GM19455 (cell line): ENCODE data around the gene SLC9A3.

ENCODE experiments used
- ATAC-seq: cut with Tn5 transposase; IDR thresholded peaks from one replicate; pipeline ENCODE4 v1.9.1; 2021; ENCODE audit not compliant: unreplicated experiment

SLC9A3 gene

DNA sequence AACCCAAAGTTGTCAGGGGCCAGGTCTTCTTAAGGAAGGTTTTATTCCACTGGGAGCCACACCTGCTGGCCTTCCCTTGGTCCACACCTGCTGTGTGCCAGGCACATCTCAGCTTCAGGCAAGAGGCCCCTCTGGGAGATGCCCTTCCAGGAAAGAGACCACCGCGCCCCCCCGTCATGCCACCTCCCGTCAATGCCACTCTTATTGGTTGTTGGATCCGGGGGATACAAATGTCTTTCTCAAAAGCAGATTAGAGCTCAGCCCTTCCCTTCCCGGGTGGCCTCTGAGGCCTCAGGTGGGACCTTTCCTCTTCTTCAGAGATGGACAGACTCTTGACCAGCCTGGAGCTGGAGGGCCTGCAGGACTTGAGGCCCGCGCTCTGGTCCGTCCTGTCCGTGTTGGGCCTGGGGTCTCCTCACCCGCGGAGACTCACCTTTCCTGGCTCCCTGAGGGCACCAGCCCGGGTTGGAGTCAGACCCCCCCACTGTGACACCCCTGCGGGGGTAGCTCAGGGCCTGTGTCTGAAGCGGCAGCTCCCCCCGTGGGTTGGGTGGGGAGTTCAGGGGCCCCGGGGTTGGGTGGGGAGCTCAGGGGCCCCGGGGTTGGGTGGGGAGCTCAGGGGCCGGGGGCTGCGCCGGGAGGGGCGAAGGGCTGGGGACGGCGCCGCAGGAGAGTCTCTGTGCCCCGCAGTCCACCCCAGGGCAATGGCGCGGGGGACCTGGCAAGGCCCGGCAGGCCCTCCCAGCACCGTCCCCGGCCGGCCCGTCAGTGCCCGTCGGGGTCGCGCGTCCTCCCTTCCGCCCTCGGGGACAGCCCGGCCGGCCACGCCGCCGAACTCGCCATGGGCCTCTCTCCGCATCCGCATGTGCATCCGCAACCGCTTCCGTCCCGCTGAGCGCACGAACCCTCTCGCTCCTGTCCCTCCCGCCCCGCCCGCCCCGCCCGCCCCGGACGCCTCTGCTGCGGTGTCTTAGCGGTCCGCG lies 3.7 kb upstream of the SLC9A3 start:
- ATAC-seq: no peak

DNA sequence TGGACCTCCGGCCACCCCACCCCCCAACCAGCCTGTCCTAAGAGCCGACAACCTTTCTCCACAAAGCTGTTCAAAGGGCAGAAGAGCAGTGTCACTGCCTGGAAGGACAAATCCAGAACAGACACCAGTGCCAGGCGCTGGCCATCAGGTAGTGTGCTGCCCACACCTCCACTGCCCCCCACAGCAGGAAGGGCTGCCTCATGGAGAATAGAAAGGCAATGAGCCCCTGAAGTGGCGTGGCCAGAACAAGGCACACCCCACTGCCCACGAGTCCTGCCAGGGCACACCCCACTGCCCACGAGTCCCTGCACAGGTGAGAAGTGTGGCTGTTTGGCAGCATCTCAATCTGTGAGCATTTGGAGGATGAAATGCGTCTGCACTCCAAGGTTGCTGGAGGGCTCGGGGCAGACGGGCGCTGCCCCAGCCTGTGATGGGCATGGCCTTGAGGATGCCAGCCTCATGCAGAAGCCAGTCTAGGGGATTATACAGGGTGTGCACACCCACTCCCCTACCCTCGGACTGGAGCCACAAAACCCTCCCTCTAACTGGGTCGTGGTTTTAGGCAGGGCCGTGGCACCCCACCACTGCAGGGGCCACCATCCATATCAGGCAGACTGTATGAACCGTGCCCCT lies 2.3 kb upstream of the SLC9A3 start:
- no peak for ATAC-seq

DNA sequence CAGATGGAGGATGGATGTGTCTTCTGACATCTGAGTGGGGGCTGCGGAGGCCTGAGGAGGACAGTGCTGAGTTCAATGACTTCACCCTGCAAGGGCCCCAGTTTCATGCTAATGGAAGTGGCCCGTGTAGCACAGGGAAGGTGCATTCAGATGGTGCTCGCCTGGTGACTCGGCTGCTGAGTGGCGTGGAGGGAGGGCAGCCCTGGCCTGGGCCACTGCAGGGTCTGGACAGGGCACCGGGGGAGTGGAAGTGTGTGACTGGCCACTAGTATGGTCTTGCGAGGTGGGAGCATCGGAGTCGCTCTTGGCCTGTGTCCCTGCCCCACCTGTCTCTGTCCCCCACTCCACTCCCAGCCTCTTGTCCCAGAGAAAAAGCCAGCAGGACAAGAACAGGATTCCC lies 1.7 kb upstream of the SLC9A3 start:
- no peak for ATAC-seq

DNA sequence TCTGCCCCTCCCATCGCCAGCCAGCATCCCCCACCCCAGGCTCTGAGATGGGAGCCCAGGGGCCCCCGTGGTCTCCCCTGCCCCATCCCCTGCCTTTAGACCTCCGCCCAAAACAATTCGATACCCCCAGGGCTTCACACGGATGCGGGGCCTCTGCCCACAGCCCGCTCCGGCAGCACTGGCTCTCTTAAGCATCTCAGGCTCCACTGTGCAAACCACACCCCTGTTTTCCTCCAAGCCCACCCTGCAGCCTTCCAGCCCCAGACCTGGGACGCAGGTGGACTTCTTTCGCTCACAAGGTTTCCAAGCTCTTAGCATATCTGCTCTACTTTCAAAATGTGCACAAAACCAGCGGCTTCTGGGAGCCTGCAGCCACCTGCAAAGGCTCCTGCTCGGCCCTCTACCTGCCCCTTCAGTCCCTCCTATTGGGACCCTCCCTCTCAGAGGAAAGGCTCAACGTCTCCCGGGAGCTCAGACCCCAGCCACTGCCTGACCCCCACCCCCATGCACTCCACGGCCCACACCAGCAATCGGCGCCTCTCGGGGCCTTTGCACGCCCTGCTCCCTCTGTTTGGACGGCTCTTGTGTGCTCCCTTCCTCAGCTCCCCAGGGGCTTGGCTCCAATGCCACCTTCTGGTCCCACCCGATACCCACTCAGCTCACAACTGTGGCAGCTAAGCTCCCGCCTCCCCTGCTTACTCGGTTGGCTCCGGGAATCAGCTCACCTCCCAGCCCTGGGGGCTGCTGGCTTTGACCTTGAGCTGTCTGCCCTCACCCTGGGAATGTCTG lies 918 bp upstream of the SLC9A3 start:
- no peak for ATAC-seq

DNA sequence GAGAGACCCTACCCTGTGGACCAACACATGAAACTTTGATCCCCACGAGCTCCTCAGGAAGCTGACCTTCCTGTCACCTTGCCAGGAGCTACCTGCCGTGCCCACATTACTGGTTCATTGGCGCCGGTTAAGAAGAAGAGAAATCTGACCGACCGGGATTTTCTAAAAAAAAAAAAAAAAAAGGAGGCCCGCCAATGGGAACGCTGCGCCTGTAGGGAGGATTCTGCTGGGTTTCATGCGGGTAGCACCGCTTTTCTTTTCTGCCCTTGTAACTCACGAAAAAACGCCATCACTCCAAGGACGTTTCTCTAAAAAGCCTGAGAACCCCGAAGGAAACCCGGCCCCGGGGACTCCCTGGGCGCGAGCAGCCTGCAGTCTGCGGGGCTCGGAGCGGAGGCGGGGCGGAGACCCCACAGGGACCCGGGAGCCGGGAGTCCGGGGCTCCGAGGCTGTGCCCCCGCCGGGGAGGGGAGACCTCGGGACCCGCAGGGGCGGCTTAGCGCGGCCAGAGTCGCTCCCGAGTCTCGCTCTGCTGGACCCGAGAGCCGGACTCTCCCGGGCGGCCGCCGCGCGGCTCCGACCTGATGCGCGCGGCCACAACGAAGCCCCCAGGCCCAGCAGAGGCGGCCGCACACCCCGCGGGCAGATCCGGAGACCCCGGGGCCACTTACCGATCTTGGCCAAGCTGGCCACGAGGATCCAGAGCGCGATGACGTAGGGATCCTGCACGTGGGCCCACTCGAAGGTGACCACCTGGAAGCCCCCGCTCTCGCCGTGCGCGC lies 617 bp downstream of the SLC9A3 start:
- no peak for ATAC-seq

DNA sequence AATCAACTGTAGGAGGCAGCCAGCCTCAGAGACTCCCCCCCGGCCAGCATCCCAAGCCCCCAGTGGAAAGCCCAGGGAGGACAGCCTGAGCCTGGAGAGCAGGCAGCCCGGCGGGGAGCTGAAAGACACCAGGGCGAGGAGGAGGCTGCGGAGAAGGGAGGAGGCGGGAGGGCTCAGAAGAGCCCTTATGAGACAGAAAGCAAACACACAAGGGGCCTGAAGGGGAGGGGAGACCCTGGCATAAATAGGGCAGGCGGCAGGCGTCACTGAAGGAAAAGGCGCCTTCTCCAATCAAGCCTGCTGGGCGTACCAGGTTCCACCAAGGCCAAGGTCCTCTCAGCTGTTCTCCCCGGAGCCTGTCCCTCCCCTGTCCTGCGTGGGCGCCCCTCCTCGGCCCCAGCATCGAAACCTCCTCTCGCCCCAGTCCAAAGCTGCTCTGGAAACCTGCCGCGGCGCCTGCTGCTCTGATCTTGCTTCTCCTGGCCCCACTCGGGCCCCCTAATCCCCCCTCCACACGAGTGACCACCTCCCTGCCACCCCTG lies 1.3 kb downstream of the SLC9A3 start:
- no peak for ATAC-seq

DNA sequence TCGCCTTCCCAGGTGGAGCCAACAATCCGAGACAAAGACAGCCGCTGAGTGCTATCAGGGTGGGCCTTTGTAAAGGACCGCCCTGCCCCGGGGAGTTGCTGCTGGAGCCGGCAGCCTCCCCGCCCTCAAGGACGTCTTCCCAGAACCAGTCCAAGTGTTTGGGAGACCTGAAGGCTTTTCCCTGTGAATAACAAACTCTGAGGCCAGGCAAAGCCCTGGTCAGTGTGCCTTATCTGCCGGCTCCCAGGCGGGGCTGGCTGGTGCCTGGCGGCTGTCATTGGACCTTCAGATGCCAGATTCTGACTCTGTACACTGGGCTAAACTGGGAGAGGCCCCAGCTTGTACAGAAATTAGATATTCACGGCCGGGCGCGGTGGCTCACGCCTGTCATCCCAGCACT lies 2.1 kb downstream of the SLC9A3 start:
- no peak for ATAC-seq

DNA sequence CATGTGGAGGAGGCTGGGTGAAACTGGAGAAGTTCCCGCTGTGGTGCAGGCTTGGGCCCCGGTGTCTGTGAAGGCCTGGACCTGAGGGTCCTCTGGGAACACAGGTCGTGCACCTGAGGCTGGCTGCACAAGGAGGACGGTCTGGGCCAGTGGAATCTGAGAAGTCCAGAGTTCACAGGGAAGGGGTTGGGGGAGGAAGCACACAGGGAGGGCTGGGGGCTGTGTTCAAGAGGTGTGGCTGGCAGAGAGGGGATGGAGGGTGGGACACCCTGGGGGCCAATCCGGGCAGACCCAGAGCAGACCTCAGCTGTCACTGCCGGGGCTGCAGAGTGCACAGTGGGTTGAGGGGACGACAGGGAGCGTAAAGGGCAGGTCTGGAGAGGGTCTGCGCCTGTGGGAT lies 2.6 kb downstream of the SLC9A3 start:
- no peak for ATAC-seq

DNA sequence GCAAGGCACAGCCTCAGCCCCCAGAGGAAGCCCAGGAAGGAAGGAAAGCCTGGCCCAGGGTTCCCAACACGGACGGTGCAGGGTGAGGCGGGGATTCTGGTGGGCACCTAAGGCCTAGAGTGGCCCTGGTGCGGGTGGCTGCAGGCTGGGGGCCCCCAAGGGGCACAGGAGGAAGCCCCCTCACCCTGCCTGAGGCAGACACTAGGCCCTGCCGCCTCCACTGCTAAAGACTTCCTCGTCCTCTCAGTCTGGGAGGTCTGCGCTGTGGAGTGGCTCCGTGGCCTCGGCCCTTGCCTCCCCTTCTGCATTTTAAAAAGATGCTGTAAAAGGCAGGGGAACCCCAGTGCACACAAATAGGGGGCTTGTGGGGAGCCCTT lies 3.4 kb downstream of the SLC9A3 start:
- ATAC-seq: no peak

DNA sequence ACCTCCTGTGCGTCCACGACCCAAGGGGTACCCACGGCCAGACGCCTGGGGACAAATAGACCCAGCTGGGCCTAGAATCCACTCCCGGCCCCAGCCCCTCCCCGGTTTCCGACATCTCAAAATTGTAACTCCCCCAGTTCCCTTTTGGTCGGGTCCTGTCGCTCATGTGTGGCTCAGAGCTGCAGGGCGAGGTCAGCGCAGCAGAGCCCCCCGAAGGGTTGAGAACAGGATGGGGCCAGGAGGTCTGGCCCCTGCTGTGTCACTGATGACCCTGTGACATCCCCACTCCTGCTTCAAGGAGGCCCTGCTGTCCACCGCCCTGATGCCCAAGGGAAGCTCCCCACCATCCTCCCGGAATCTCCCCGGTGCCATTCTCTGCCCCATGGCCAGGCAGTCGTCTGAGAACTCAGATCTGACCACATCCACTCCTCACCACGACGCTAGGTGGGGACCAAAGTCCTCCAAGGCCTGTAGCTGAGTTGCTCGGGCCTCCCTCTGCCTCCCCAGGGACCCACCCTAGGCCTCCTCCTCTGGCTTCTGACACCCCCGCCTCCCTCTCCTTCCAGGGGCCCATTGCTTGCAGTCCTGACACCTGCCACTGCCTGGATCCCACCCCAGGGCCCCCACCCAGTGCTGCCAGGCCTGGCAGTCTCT lies 3.9 kb downstream of the SLC9A3 start:
- ATAC-seq: no peak

DNA sequence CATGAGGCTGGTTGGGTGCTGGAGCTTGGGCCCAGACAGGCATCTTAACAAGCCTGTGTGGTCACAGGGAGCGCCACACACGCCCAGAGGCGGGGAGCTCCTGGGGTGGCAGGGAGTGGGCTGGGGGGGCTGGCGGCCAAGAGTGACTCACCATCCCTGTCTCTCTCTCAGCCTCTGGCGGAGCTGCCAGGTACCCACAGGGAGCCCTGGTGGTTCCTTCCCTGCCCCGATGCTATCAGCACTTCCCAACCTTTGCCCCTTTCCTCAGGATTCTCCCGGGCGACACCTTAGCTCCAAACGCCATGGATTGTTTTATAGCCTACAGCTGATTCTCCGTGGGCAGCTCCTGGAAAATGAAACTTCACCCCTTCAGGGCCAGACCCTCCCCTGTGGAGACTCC lies 5.5 kb downstream of the SLC9A3 start:
- no peak for ATAC-seq

DNA sequence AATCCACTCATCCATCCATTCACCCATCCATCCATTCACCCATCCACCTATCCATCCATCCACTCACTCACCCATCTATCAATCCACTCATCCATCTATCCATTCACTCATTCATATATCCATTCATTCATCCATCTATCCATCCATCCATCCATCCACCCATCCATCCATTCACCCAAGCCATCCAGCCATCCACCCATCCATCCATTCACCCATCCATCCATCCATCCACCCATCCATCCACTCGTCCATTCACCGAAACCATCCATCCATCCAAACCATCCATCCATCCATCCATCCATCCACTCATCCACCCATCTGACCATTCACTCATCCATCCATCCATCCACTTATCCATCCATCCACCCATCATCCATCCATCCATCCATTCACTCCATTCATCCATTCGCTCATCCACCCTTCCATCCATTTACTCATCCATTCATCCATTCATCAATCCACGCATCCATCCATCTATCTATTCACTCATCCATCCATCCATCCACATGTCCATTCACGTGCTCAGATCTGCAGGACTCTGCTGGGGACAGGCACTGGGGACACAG lies 6.6 kb downstream of the SLC9A3 start:
- no peak for ATAC-seq

DNA sequence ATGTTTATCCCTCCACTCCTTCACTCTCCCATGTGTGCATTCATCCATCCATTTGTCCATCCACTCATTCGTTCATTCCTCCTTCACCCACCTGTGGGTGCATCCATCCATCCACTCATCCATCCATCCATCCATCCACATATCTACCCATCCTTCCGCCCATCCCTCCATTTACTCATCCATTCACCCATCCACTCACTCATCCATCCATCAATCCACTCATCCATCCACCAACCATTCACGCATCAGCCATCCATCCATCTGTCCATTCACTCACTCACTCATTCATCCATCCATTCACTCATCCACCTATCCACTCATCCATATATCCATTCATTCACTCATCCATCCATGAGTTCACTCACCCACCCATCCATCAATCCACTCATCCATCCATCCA lies 7.3 kb downstream of the SLC9A3 start:
- no peak for ATAC-seq

DNA sequence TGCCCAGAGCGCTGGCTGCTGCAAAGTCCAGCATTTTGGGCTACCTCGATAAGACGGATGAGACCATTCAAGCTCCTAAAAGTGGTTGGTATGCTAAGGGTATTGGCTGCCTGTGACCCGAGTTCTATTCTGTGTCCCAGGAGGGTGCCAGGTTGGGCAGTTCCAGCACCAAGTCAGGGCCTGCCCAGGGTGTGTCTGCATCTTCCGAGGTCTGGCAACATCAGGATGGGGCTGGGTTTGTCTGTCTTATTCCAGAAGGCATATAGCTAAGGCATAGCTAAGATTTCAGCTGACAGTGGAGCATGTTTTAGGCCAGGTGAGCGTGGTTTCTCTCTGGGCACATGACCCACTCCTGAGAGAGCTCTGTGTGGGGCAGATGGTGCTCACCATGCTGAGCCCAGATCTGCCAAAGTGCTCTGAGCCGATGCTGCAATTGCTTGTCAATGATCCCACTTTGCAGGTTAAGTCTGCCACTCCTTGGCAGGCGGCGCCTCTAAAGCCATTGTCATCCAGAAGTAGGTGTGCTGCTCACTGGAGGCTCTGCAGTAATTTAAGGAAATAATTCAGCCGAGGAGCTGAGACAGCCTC lies 7.8 kb downstream of the SLC9A3 start:
- ATAC-seq: no peak

DNA sequence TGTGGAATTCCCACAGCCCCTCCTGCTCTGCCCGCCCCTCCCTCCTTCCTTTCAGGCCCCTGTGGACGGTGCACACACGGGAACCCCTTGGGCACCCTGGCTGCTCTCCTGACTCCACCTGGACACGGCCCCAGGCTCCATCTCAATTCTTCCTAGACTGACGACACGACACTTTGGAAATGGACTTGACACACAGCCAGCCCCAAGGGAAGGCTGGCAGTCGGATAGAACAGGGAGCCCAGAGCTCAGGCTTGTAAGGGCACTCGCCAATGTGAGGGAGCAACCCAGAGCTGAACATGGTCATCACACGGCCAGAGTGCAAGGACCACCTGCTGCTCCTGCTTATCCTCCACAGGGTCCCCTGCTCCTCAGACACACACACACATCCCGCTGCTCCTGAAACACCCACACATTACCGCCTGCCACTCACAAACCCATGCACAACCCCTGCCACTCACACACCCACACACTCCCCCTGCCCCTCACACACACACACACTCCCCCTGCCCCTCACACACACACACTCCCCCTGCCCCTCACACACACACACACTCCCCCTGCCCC lies 8.9 kb downstream of the SLC9A3 start:
- no peak for ATAC-seq

DNA sequence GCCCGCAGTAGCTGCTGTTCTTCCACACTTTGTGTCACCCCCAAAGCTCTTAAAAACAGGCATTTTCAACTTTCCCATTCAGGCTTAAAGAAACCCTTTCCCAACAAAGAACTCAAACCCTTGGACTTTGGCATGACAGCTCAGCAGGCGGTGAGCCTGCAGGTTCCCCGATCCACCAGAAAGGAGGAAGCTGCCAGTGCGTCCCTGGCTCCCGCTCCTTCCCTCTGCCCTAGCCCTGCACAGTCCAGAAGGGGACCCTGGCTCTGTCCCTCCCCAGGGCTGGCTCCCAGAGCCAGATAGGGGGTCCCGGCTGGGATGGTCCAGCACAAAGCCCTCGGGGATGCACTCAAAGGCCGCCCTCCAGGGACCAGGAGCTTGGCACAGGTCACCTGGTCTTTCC lies 9.6 kb downstream of the SLC9A3 start:
- ATAC-seq: no peak

DNA sequence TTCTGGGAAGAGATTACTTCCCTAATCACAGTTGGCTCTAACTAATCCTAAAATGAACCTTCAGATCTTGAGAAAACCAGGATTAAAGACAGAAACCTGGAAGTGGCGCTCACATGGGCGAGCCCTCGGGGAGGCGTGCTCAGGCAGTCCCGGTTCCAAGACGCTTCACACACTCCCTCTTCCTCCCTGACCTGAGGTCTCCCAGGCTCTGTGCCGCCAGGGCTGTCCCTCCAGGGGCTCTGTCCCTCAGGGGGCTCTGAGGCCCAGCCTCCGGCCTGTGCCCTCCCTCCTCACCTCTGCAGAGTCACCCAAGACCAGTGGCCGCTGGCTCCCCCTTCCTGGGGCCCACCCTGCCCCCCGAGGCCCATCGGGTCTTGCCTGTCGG lies 10.2 kb downstream of the SLC9A3 start:
- no peak for ATAC-seq

DNA sequence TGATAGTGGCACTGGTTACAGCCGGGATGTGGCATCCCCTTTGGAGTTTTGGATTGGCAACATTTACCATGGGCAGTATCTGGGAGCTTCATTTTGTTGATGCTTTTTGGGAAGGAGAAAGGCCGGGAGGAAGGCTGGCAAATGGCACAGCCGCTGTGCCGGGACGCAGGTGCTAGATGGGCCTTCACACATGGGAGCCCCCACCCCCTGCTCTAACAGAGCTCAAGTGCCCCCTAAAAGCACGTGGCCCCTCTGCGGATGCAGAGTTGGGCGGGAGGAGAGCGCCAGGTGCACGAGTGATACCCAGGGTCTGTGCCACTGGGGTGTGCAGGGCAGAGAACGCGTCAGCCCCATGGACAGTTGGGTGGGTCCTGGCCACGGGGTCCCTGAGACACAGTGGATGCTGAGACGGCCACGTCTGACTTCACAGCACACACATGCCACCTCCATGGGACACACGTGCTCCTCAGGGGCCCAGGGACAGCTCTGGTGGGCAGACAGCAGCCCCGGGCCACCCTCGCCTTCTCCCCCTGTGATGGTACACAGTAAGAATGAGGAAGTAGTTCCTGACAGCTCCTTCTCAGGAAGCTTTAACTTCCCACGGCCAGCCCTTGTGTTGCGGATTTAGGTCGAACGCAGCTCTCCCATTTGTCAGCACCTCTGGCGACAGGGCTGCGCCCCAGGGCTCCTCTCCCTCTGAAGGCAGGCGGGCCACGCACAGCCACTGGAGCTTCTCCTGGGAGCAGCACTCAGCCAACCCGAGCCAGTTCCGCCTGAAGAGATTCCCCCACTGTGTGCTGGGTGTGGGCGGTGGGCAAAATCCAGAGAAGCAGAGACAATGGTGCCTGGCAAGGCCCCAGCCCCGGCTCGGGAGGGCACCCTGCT lies 10.8 kb downstream of the SLC9A3 start:
- ATAC-seq: no peak
